ENCODE results near the gene HNRNPA0. TPM values are rescaled to one million over a fixed set of nuclear protein-coding genes. Genes with fewer than 3 reads are reported as not detected.

HNRNPA0 gene
- polyA plus RNA-seq, 1 donor from 2014 or later: 80.3 TPM

- no peaks in the 10 kb centered on the region for H4K20me1 ChIP-seq (ENCODE audit: insufficient read depth)
- H3K4me2 ChIP-seq (ENCODE audit: low read length): no peak overlapping the region
Observed at GRCh38 chr5:137714494-137714893, 39.7 kb downstream of the HNRNPA0 start.

GRCh38 chr5:137712139-137712667 is 42.0 kb downstream of the HNRNPA0 start:
- Histone ChIP-seq H3K4me2 (ENCODE audit: low read length) (no peak overlapping the region), H3K36me3 (ENCODE audit: insufficient read depth, low read length) (no peaks in the 10 kb centered on the region), H3K4me3 (ENCODE audit: low read length) (no peak overlapping the region), H3K79me2 (replicated peaks; ENCODE audit: insufficient read depth, low read length) (no peaks in the 10 kb centered on the region), H3K9ac (ENCODE audit: low read length) (no peak overlapping the region), H3K9me3 (ENCODE audit: low read length) (no peaks in the 10 kb centered on the region), H4K20me1 (ENCODE audit: insufficient read depth) (no peaks in the 10 kb centered on the region), H3F3A (ENCODE audit: insufficient read depth, low read length, poor library complexity, severe bottlenecking) (no peaks in the 10 kb centered on the region), H3K27ac (ENCODE audit: low read length) (no peak overlapping the region), H2AFZ (ENCODE audit: low read depth, low read length) (no peak overlapping the region), H3K9me2 (ENCODE audit: insufficient read depth, low read length) (no peaks in the 10 kb centered on the region), H3K27me3 (ENCODE audit: insufficient read depth, low read depth, low read length) (no peaks in the 10 kb centered on the region)
- TF ChIP-seq RAD21 (conservative IDR thresholded peaks at IDR 0.05) (no peak), CTCF (IDR thresholded peaks at IDR 0.05; ENCODE audit: poor library complexity, severe bottlenecking) (no peak)

More at GRCh38 chr5:137714494-137714893, 39.7 kb downstream of the HNRNPA0 start:
- Histone ChIP-seq H3K9me2 (ENCODE audit: insufficient read depth, low read length) (no peaks in the 10 kb centered on the region), H3K27ac (ENCODE audit: low read length) (no peak overlapping the region), H2AFZ (ENCODE audit: low read depth, low read length) (no peak overlapping the region), H3F3A (ENCODE audit: insufficient read depth, low read length, poor library complexity, severe bottlenecking) (no peaks in the 10 kb centered on the region), H3K9ac (ENCODE audit: low read length) (no peak overlapping the region), H3K36me3 (ENCODE audit: insufficient read depth, low read length) (no peaks in the 10 kb centered on the region), H3K4me3 (ENCODE audit: low read length) (no peak overlapping the region), H3K27me3 (ENCODE audit: insufficient read depth, low read depth, low read length) (no peaks in the 10 kb centered on the region), H3K9me3 (ENCODE audit: low read length) (no peaks in the 10 kb centered on the region), H3K79me2 (replicated peaks; ENCODE audit: insufficient read depth, low read length) (no peaks in the 10 kb centered on the region)
- TF ChIP-seq TAF1 (IDR thresholded peaks at IDR 0.05; ENCODE audit: low read depth) (no peak), RAD21 (conservative IDR thresholded peaks at IDR 0.05) (no peak)

GRCh38 chr5:137710086-137710485 is 44.1 kb downstream of the HNRNPA0 start:
- Histone ChIP-seq H3K27ac (ENCODE audit: low read length) (no peak overlapping the region), H3K27me3 (ENCODE audit: insufficient read depth, low read depth, low read length) (no peaks in the 10 kb centered on the region), H3K4me3 (ENCODE audit: low read length) (no peak overlapping the region), H3K9ac (ENCODE audit: low read length) (no peak overlapping the region), H4K20me1 (ENCODE audit: insufficient read depth) (no peaks in the 10 kb centered on the region), H3K9me3 (ENCODE audit: low read length) (no peaks in the 10 kb centered on the region), H3K36me3 (ENCODE audit: insufficient read depth, low read length) (no peaks in the 10 kb centered on the region), H3K9me2 (ENCODE audit: insufficient read depth, low read length) (no peaks in the 10 kb centered on the region), H2AFZ (ENCODE audit: low read depth, low read length) (no peak overlapping the region), H3K4me2 (ENCODE audit: low read length) (no peak overlapping the region), H3K79me2 (replicated peaks; ENCODE audit: insufficient read depth, low read length) (no peaks in the 10 kb centered on the region), H3F3A (ENCODE audit: insufficient read depth, low read length, poor library complexity, severe bottlenecking) (no peaks in the 10 kb centered on the region)
- no peak for TF ChIP-seq TAF1 (IDR thresholded peaks at IDR 0.05; ENCODE audit: low read depth)
- TF ChIP-seq EZH2 (IDR thresholded peaks at IDR 0.05; ENCODE audit: borderline replicate concordance, insufficient read depth, low read length, poor library complexity, severe bottlenecking): no peak
- no peak for TF ChIP-seq SMC3 (conservative IDR thresholded peaks at IDR 0.05; ENCODE audit: poor library complexity)
- no peak for TF ChIP-seq RAD21 (conservative IDR thresholded peaks at IDR 0.05)
- no peak for TF ChIP-seq POLR2AphosphoS5 (IDR thresholded peaks at IDR 0.05)
- no peak for TF ChIP-seq CTCF (IDR thresholded peaks at IDR 0.05; ENCODE audit: poor library complexity, severe bottlenecking)
- no peak for TF ChIP-seq REST (IDR thresholded peaks at IDR 0.05; ENCODE audit: borderline replicate concordance)
- no peak for TF ChIP-seq MXI1 (conservative IDR thresholded peaks at IDR 0.05; ENCODE audit: poor library complexity, severe bottlenecking)
- no peak for TF ChIP-seq EP300 (conservative IDR thresholded peaks at IDR 0.05; ENCODE audit: poor library complexity, severe bottlenecking)
